Testis (tissue), 2 donors: ENCODE measurements around the gene CERKL.

Experiments
- CTCF ChIP-seq, 3 experiments: fragments of 450-650 bp in 2 of 3; fragments of 200-600 bp in 1 of 3; sonication (generic) in 1 of 3; IDR thresholded peaks; one replicate each; pipeline ENCODE4 v1.5.1; 2016 to 2019; ENCODE audit warnings: antibody characterized with exemption in 3 of 3, mild to moderate bottlenecking in 2 of 3, moderate library complexity in 1 of 3
- POLR2A ChIP-seq: fragments of 450-650 bp; IDR thresholded peaks from one replicate; pipeline ENCODE4 v1.6.1; 2017; ENCODE audit warnings: antibody characterized with exemption, mild to moderate bottlenecking, moderate library complexity

DNA sequence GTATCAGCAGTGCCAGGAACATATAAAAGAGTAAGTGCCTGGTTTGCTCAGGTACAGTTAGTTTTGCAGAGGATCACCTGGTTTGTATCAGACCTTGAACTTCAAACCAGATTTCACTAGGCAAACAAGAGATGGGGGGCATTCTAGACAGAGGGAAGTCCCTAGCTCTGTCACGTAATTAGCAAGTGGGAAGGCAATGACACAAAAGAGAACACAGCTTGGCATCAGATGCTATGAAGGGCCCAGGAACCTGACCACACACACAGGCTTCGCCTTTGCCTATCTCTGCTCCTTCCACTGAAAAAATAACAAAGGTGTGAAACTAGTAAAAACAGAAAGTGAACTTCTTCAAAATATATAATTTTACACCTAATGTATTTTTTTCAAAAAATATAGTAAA, 62.6 kb downstream of the CERKL start:
- TF ChIP-seq POLR2A (no peak), CTCF (IDR thresholded peaks at IDR 0.05) (no peak)
